Dermis lymphatic vessel endothelial cell (primary cell): ENCODE results near the gene IFT22. TPM values are rescaled to one million over a fixed set of nuclear protein-coding genes. Genes with fewer than 3 reads are reported as not detected.

Experiments
- total RNA-seq: library from RNA; depleted of rRNA; stranded (reverse); fragments of >200 nt; gene quantifications from 2 replicates; pipeline ENCODE4 v1.2.1, GENCODE V29; 2014

Gene IFT22
- total RNA-seq = 12.2 and 17.8 TPM in 2 replicates

DNA sequence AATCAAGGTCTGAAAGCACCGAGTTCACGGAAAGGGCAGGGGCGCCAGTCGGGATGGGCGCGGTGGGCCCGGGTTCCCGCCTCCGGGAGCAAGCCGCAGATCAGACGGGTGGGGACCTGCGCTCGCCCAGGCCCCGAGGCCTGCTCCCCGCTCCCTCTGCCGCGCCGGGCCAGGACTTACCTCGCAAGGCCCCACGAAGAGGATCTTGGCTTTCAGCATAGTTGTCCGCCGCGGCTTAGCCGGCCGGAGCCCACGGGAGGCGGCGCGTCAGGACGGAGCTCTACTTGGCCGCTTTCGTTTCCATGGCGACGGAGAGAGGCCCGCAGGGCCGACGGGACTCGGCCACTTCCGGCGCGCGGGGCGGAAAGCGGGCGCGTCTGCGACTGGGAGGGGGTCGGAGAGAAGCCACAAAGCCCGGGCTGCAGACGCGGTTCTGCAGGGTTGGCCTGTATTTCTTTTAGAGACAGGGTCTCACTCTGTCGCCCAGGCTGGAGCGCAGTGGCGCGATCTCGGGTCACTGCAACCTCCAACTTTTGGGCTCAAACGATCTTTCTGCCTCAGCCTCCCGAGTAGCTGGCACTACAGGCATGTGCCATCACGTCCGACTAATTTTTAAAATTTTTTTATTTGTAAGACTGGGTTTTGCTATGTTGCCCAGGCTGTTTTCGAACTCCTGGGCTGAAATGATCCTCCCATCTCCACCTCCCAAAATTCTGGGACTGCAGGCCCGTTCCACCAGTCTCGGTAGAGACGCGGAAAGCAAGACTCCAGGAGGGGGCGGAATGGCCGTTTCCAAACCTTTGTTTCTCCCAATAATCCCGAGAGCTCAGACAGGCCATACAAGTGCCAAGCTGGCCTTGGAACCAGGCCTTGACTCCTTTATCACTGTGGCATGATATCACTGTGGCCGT lies at the start of gene IFT22:
TSS of gene IFT22 (minus strand) at position 322 of the 911 bp plus-strand sequence. CDS start at position 219, 103 bp downstream.

DNA sequence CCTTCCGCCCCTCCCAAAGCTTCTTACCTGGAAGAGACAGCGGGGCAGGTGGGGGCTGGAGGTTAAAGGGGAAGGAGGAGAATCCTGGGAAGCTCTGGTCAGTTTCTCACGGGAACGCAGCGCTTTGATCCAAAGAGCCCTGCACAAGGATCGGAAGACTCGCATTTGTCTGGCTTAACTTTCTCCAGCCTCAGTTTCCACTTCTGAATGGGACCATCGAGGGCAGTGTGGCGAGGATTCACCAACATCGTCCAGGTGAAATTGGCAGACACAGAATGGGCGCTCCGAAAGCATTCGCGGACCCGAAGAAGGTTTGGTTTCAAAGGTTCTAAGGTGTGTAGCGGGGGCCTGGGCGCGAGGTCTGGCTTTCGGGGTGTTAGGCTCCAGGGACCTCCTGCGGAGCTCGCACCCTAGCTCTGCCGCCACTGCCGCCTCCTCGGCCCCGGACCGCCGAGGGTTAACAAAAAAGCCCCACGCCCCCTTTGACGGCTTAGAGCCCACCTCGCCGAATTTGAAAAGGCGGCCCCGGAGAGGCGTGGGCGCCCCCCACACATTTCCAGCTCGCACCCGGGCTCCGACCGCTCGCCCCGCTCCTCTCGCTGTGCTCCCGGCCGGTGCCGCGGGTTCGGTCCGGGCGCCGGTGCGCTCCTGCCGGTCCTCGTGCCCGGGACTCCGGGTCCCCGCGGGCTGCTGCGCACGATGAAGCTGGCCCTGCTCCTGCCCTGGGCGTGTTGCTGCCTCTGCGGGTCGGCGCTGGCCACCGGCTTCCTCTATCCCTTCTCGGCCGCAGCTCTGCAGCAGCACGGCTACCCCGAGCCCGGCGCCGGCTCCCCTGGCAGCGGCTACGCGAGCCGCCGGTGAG lies 41.0 kb upstream of the IFT22 start, which contains the start of gene COL26A1:
TSS of gene COL26A1 (plus strand) at position 542 of the 862 bp plus-strand sequence. CDS start at position 700, 158 bp downstream.

Other genes with a start within 250 kb of the IFT22 start
- 12.4 and 13.3 TPM in 2 replicates for gene TRIM56, start 236.3 kb downstream of the IFT22 start, total RNA-seq
- 23.4 and 74.3 TPM in 2 replicates for gene SERPINE1, start 194.7 kb downstream of the IFT22 start, total RNA-seq
- gene AP1S1, start 167.3 kb downstream of the IFT22 start, total RNA-seq = 124 and 147 TPM in 2 replicates
- gene VGF, start 156.2 kb downstream of the IFT22 start, total RNA-seq = not detected in 2 replicates
- gene NAT16, start 141.5 kb downstream of the IFT22 start, total RNA-seq = not detected in 2 replicates
- gene MOGAT3, start 120.8 kb downstream of the IFT22 start, total RNA-seq = not detected in 2 replicates
- 24.2 and 24.5 TPM in 2 replicates for gene PLOD3, start 104.2 kb downstream of the IFT22 start, total RNA-seq
- gene ZNHIT1, start 103.6 kb downstream of the IFT22 start, total RNA-seq = 82.3 and 86.4 TPM in 2 replicates
- 1.6 and 2.1 TPM in 2 replicates for gene CLDN15, start 84.0 kb downstream of the IFT22 start, total RNA-seq
- 190 and 247 TPM in 2 replicates for gene FIS1, start 76.7 kb downstream of the IFT22 start, total RNA-seq
- gene COL26A1, start 41.1 kb upstream of the IFT22 start, total RNA-seq = not detected in 2 replicates